ENCODE results near the gene ACOXL. TPM values are rescaled to one million over a fixed set of nuclear protein-coding genes. Genes with fewer than 3 reads are reported as not detected.
A peak's percentile ranks its signal among the peaks of the same experiment; 100 is the strongest.

ACOXL gene
- total RNA-seq, 1 donor from 2014 or later = 1.1 TPM

GRCh38 chr2:111157071-111157661 is 424.8 kb downstream of the ACOXL start:
- no peaks in the 10 kb centered on the region for H3K9me3 Mint-ChIP-seq
- H3K27me3 Mint-ChIP-seq (ENCODE audit: insufficient read depth) = peaks cover 3% of the 10 kb centered on the region
- no peak for DNase-seq (ENCODE audit: low spot score)
- H3K36me3 Mint-ChIP-seq (ENCODE audit: low read depth) = peaks cover 88% of the 10 kb centered on the region
- H3K4me1 Mint-ChIP-seq (ENCODE audit: low read depth) = peaks cover 78% of the 10 kb centered on the region
- peak overlapping the region; percentile 76 for H3K27ac Mint-ChIP-seq
- H3K4me3 Mint-ChIP-seq = peak overlapping the region; percentile 30
- intact Hi-C loops (cut with micrococcal nuclease) = no loop called here

- Mint-ChIP-seq H3K4me3 (no peak overlapping the region), H3K27me3 (ENCODE audit: insufficient read depth) (peaks cover 3% of the 10 kb centered on the region), H3K27ac (peak overlapping the region; percentile 65), H3K9me3 (no peaks in the 10 kb centered on the region), H3K4me1 (ENCODE audit: low read depth) (peaks cover 84% of the 10 kb centered on the region), H3K36me3 (ENCODE audit: low read depth) (peaks cover 86% of the 10 kb centered on the region)
- intact Hi-C loops (cut with micrococcal nuclease) = no loop called here
- no peak for DNase-seq (ENCODE audit: low spot score)
Measured at GRCh38 chr2:111157798-111158197, 425.4 kb downstream of the ACOXL start.

DNA sequence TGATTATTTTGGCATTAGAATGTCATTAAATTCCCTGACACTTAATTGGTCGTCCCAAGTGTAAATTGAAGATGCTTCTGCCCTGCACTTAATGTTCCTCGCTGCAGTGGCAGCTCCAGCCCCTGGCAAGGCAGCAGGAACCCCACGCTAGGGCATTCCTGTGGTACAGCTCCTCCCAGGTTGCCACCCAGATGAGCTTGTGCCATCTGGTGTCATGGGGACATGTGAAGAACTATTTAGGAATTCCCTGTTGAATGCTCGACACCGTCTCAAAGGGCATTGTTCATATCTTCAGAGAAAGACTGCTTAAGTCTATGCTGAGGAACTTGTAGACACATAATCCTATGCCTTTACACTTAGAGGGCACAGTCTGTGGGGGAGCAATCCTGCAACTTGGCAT is 427.3 kb downstream of the ACOXL start:
- no peaks in the 10 kb centered on the region for H3K9me3 Mint-ChIP-seq
- H3K36me3 Mint-ChIP-seq (ENCODE audit: low read depth) = peaks cover 90% of the 10 kb centered on the region
- no peak for DNase-seq (ENCODE audit: low spot score)
- no peak overlapping the region for H3K4me3 Mint-ChIP-seq
- peaks cover 88% of the 10 kb centered on the region for H3K4me1 Mint-ChIP-seq (ENCODE audit: low read depth)
- peaks cover 3% of the 10 kb centered on the region for H3K27me3 Mint-ChIP-seq (ENCODE audit: insufficient read depth)
- no peak overlapping the region for H3K27ac Mint-ChIP-seq
- intact Hi-C loops (cut with micrococcal nuclease) = no loop called here

GRCh38 chr2:111160758-111161157 is 428.4 kb downstream of the ACOXL start:
- DNase-seq (ENCODE audit: low spot score) = no peak
- peaks cover 87% of the 10 kb centered on the region for H3K4me1 Mint-ChIP-seq (ENCODE audit: low read depth)
- peaks cover 89% of the 10 kb centered on the region for H3K36me3 Mint-ChIP-seq (ENCODE audit: low read depth)
- H3K4me3 Mint-ChIP-seq = no peak overlapping the region
- peaks cover 7% of the 10 kb centered on the region for H3K27me3 Mint-ChIP-seq (ENCODE audit: insufficient read depth)
- no peaks in the 10 kb centered on the region for H3K9me3 Mint-ChIP-seq
- intact Hi-C loops (cut with micrococcal nuclease) = no loop called here
- H3K27ac Mint-ChIP-seq = peak overlapping the region; percentile 15

DNA sequence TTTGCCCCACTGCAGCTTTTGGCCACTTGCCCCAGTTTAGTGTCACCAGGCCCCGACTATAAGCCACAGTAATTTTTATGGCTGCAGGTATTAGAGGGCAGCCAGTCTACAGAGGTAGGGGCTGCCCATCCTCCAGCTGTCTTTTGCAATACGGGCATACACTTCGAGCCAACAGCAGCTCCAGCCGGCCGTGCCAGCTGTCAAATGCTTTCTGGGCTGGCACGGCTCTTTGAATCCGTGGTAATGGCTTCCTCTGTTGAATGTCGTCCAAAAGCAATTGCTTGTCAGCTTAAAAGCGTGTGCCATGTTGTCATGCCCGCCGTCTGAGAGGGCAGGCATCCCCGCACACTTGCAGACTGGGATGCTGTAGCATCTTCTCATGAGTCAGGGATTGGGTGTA is 429.6 kb downstream of the ACOXL start:
- Mint-ChIP-seq H3K9me3 (no peaks in the 10 kb centered on the region), H3K4me3 (no peak overlapping the region), H3K27ac (no peak overlapping the region), H3K4me1 (ENCODE audit: low read depth) (peaks cover 79% of the 10 kb centered on the region), H3K27me3 (ENCODE audit: insufficient read depth) (peaks cover 7% of the 10 kb centered on the region), H3K36me3 (ENCODE audit: low read depth) (peaks cover 81% of the 10 kb centered on the region)
- intact Hi-C loops (cut with micrococcal nuclease) = no loop called here
- no peak for DNase-seq (ENCODE audit: low spot score)

DNA sequence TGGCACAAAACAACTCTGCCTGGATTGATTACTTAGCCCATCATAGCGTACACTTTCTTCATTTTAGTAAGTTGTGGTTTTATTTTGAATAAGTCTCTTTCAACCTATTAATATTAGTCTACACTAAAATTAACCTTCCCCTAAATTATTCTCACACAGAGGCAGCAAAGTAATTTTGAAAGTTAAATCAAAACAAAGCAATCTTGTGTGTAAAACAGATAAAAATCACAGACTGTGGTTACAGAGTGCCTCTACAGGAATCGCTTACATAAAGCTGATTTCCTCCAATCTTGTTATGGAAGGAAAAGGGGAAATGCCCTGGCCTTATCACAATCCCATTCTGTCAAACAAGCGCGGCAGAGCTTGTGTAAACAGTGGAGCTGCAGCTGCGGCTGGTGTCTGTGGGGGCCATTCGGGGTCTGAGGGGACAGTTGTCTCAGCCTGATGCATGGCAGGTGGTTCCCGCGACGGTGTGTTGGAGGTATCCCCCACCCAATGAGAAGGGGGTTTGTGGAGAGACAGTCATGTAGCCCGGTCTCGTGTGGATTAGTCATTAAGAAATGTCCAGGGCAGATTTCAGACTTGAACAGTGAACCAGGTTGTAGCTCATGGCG is 430.5 kb downstream of the ACOXL start:
- intact Hi-C loops (cut with micrococcal nuclease) = no loop called here
- Mint-ChIP-seq H3K4me3 (no peak overlapping the region), H3K27ac (no peak overlapping the region), H3K27me3 (ENCODE audit: insufficient read depth) (peaks cover 7% of the 10 kb centered on the region), H3K4me1 (ENCODE audit: low read depth) (peaks cover 79% of the 10 kb centered on the region), H3K9me3 (no peaks in the 10 kb centered on the region), H3K36me3 (ENCODE audit: low read depth) (peaks cover 82% of the 10 kb centered on the region)
- DNase-seq (ENCODE audit: low spot score) = no peak

DNA sequence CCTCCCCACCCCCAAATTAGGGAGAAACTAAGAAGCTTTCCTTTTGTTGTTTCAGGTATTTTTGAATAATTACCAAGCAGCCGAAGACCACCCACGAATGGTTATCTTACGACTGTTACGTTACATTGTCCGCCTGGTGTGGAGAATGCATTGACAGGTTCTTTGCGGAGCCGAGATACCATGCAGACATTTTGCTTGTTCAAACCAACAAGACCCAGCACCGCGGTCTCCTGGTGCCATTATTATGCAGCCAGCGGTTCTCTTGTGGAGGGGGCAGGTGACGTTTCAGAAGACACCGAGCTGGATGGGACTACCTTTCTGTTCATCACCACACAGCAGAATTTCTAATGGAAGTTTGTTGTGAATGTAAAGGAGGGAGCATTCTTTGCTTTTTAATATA is 431.7 kb downstream of the ACOXL start:
- H3K27me3 Mint-ChIP-seq (ENCODE audit: insufficient read depth) = peaks cover 7% of the 10 kb centered on the region
- no peaks in the 10 kb centered on the region for H3K9me3 Mint-ChIP-seq
- intact Hi-C loops (cut with micrococcal nuclease) = no loop called here
- H3K27ac Mint-ChIP-seq = no peak overlapping the region
- H3K4me3 Mint-ChIP-seq = no peak overlapping the region
- peaks cover 83% of the 10 kb centered on the region for H3K4me1 Mint-ChIP-seq (ENCODE audit: low read depth)
- no peak for DNase-seq (ENCODE audit: low spot score)
- H3K36me3 Mint-ChIP-seq (ENCODE audit: low read depth) = peaks cover 78% of the 10 kb centered on the region

DNA sequence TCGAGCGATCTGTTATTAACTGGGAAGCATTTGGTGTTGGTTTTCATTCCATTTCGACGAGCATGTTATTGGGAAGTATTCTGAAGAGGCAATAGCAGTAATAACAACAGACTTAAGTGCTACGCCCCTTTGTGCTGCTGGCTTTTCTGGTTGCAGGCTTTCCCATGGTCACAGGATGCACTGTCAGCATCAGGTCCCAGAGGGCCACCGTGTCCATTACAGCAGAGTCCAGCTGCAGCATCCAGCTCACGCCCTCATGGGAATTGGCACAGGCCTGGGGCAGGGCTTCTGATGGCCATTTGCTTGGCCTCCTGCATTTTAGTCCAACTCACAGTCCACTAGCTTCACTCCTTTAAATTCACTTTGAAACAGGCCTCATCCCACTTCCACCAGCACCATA is 432.7 kb downstream of the ACOXL start:
- intact Hi-C loops (cut with micrococcal nuclease) = loop anchor here (5.0 kb wide), 1 partner anchor 72 kb away; no protein-coding TSS in a partner anchor
- Mint-ChIP-seq H3K36me3 (ENCODE audit: low read depth) (peaks cover 73% of the 10 kb centered on the region), H3K9me3 (no peaks in the 10 kb centered on the region), H3K27me3 (ENCODE audit: insufficient read depth) (peaks cover 7% of the 10 kb centered on the region), H3K4me3 (no peak overlapping the region), H3K27ac (peak overlapping the region; percentile 53), H3K4me1 (ENCODE audit: low read depth) (peaks cover 85% of the 10 kb centered on the region)
- DNase-seq (ENCODE audit: low spot score) = no peak

GRCh38 chr2:111166115-111166514 is 433.7 kb downstream of the ACOXL start:
- Mint-ChIP-seq H3K27me3 (ENCODE audit: insufficient read depth) (peaks cover 6% of the 10 kb centered on the region), H3K4me3 (no peak overlapping the region), H3K4me1 (ENCODE audit: low read depth) (peaks cover 76% of the 10 kb centered on the region), H3K36me3 (ENCODE audit: low read depth) (peaks cover 66% of the 10 kb centered on the region), H3K9me3 (no peaks in the 10 kb centered on the region), H3K27ac (no peak overlapping the region)
- intact Hi-C loops (cut with micrococcal nuclease) = loop anchor here (5.0 kb wide), 1 partner anchor 71 kb away; no protein-coding TSS in a partner anchor
- DNase-seq (ENCODE audit: low spot score) = no peak

GRCh38 chr2:111167076-111167862 is 434.9 kb downstream of the ACOXL start:
- H3K4me1 Mint-ChIP-seq (ENCODE audit: low read depth) = peaks cover 74% of the 10 kb centered on the region
- H3K36me3 Mint-ChIP-seq (ENCODE audit: low read depth) = peaks cover 58% of the 10 kb centered on the region
- no peak for DNase-seq (ENCODE audit: low spot score)
- intact Hi-C loops (cut with micrococcal nuclease) = loop anchor here (5.0 kb wide), 1 partner anchor 70 kb away; no protein-coding TSS in a partner anchor
- peaks cover 10% of the 10 kb centered on the region for H3K27me3 Mint-ChIP-seq (ENCODE audit: insufficient read depth)
- H3K27ac Mint-ChIP-seq = no peak overlapping the region
- no peaks in the 10 kb centered on the region for H3K9me3 Mint-ChIP-seq
- peak overlapping the region; percentile 30 for H3K4me3 Mint-ChIP-seq

GRCh38 chr2:111167863-111168162 is 435.4 kb downstream of the ACOXL start:
- no peaks in the 10 kb centered on the region for H3K9me3 Mint-ChIP-seq
- peaks cover 68% of the 10 kb centered on the region for H3K4me1 Mint-ChIP-seq (ENCODE audit: low read depth)
- DNase-seq (ENCODE audit: low spot score) = no peak
- H3K4me3 Mint-ChIP-seq = peak overlapping the region; percentile 30
- no peak overlapping the region for H3K27ac Mint-ChIP-seq
- H3K36me3 Mint-ChIP-seq (ENCODE audit: low read depth) = peaks cover 54% of the 10 kb centered on the region
- H3K27me3 Mint-ChIP-seq (ENCODE audit: insufficient read depth) = peaks cover 12% of the 10 kb centered on the region
- intact Hi-C loops (cut with micrococcal nuclease) = loop anchor here (1.0 to 5.0 kb wide), 3 partner anchors 41 to 69 kb away; no protein-coding TSS in a partner anchor

Measured in activated T-helper 1 cell treated with anti-CD3 and anti-CD28 coated beads, Interleukin-12 subunit alpha, Interleukin-12 subunit beta, Interleukin-2, Interleukin-4 antibody, amounts not matched to agents 30 ng/mL and 10 ng/mL and 1 ng/mL, durations not matched to agents 14 hours and 24 hours and 36 hours (primary cell).